ENCODE results near the gene ZBTB46. TPM values are rescaled to one million over a fixed set of nuclear protein-coding genes. Genes with fewer than 3 reads are reported as not detected.

ZBTB46 gene
- total and polyA plus RNA-seq, 10 of the 15 experiments (the other 5 are each of a cell fraction or from before 2014, with no cell fraction given): 0.15 to 0.92 (median 0.34) TPM

- H3K4me3 ChIP-seq: no peak overlapping the region
- peak; percentile 46 for ATAC-seq
- intact Hi-C loops (cut with micrococcal nuclease; ENCODE audit: unreplicated experiment): no loop called here
These were observed 9.4 kb upstream of the ZBTB46 start for GRCh38 chr20:63840405-63840828.

GRCh38 chr20:63839620-63840019 is 8.6 kb upstream of the ZBTB46 start:
- Histone ChIP-seq H3K4me1 (ENCODE audit: control insufficient read depth, insufficient read depth, low read length) (peaks cover 5% of the 10 kb centered on the region; the same call in 1 of the 2 replicates), H4K20me1 (ENCODE audit: control insufficient read depth, insufficient read depth) (no peaks in the 10 kb centered on the region), H3K27me3 (replicated peaks in 1 of 2; ENCODE audit: control insufficient read depth in 2 of 2, insufficient read depth in 2 of 2, low read length in 1 of 2) (peaks cover 0 to 1% of the 10 kb centered on the region in 2 experiments; a peak in 3 of 4 replicates), H3K4me2 (ENCODE audit: control insufficient read depth, insufficient read depth) (no peak overlapping the region), H3K27ac (ENCODE audit: control insufficient read depth, insufficient read depth) (no peak overlapping the region), H3K4me3 (no peak overlapping the region), H3K9ac (ENCODE audit: control insufficient read depth, insufficient read depth, low read length) (no peak overlapping the region), H3K36me3 (ENCODE audit: control insufficient read depth in 2 of 2, insufficient read depth in 2 of 2, low read length in 1 of 2) (no peaks in the 10 kb centered on the region), H2AFZ (ENCODE audit: control insufficient read depth, low read depth, low read length) (no peak overlapping the region), H3K79me2 (ENCODE audit: control insufficient read depth, insufficient read depth, low read length) (no peaks in the 10 kb centered on the region), H3K9me3 (replicated peaks; ENCODE audit: control insufficient read depth, insufficient read depth, low read length) (no peaks in the 10 kb centered on the region)
- CTCF ChIA-PET: no interaction called here
- in situ Hi-C loops (cut with MboI) (no loop called here), intact Hi-C loops (cut with micrococcal nuclease; ENCODE audit: unreplicated experiment) (no loop called here)
- DNase-seq (ENCODE audit: low read depth, low spot score) (no peak), ATAC-seq (no peak), FAIRE-seq (no peak)
- BruUV-seq (replicated peaks): no TSS peak
- SMC1A ChIA-PET (ENCODE audit: uncharacterized antibody, unreplicated experiment): no interaction called here
- POLR2A ChIA-PET: no interaction called here
- WGBS (ENCODE audit: insufficient coverage, insufficient replicate concordance, low lambda C conversion rate, missing lambda C conversion rate): 76% methylated on average over 13 of the region's 13 CpGs
- RAD21 ChIA-PET (ENCODE audit: unreplicated experiment): interaction anchor here (0.5 kb wide), 1 partner anchor 30 kb away, joined by 3 read pairs; no protein-coding TSS in a partner anchor
- no peak for TF ChIP-seq POLR2A (IDR thresholded peaks at IDR 0.05; ENCODE audit: low read depth, low read length)
- TF ChIP-seq CREM (IDR thresholded peaks at IDR 0.05; ENCODE audit: low read depth): no peak
- TF ChIP-seq ATF7 (IDR thresholded peaks at IDR 0.05; ENCODE audit: low read depth): no peak
- no peak for TF ChIP-seq NR2F1 (conservative IDR thresholded peaks at IDR 0.05)
- no peak for TF ChIP-seq RBBP5 (conservative IDR thresholded peaks at IDR 0.05)
- no peak for TF ChIP-seq HDGF (IDR thresholded peaks at IDR 0.05)
- no peak for TF ChIP-seq HDAC6 (IDR thresholded peaks at IDR 0.05; ENCODE audit: unreplicated experiment)
- no peak for TF ChIP-seq MTA3 (IDR thresholded peaks at IDR 0.05; ENCODE audit: borderline replicate concordance, low read length)
- no peak for TF ChIP-seq SMC3 (IDR thresholded peaks at IDR 0.05; ENCODE audit: borderline replicate concordance, low read length)

More at GRCh38 chr20:63840405-63840828, 9.4 kb upstream of the ZBTB46 start:
- DNase-seq (ENCODE audit: low read depth, low spot score) (no peak), FAIRE-seq (no peak)
- CTCF ChIA-PET: interaction anchor here (1.5 kb wide), 1 partner anchor 14 kb away, joined by 4 read pairs; no protein-coding TSS in a partner anchor
- RAD21 ChIA-PET (ENCODE audit: unreplicated experiment): no interaction called here
- POLR2A ChIA-PET: no interaction called here
- BruUV-seq (replicated peaks): no TSS peak
- Histone ChIP-seq H3K27me3 (replicated peaks in 1 of 2; ENCODE audit: control insufficient read depth in 2 of 2, insufficient read depth in 2 of 2, low read length in 1 of 2) (peaks cover 0 to 1% of the 10 kb centered on the region in 2 experiments; a peak in 3 of 4 replicates), H3K4me2 (ENCODE audit: control insufficient read depth, insufficient read depth) (no peak overlapping the region), H3K9me3 (replicated peaks; ENCODE audit: control insufficient read depth, insufficient read depth, low read length) (no peaks in the 10 kb centered on the region), H2AFZ (ENCODE audit: control insufficient read depth, low read depth, low read length) (no peak overlapping the region), H3K36me3 (ENCODE audit: control insufficient read depth in 2 of 2, insufficient read depth in 2 of 2, low read length in 1 of 2) (no peaks in the 10 kb centered on the region), H4K20me1 (ENCODE audit: control insufficient read depth, insufficient read depth) (no peaks in the 10 kb centered on the region), H3K9ac (ENCODE audit: control insufficient read depth, insufficient read depth, low read length) (no peak overlapping the region), H3K4me1 (ENCODE audit: control insufficient read depth, insufficient read depth, low read length) (peaks cover 5% of the 10 kb centered on the region), H3K79me2 (ENCODE audit: control insufficient read depth, insufficient read depth, low read length) (no peaks in the 10 kb centered on the region), H3K27ac (ENCODE audit: control insufficient read depth, insufficient read depth) (no peak overlapping the region)
- TF ChIP-seq ATF3 (IDR thresholded peaks at IDR 0.05; ENCODE audit: borderline replicate concordance, extremely low read depth, low read depth, low read length) (no peak), DPF2 (IDR thresholded peaks at IDR 0.05) (no peak), BACH1 (IDR thresholded peaks at IDR 0.05; ENCODE audit: borderline replicate concordance) (no peak), POLR2A (IDR thresholded peaks at IDR 0.05; ENCODE audit: low read depth, low read length) (no peak)
- SMC1A ChIA-PET (ENCODE audit: uncharacterized antibody, unreplicated experiment): no interaction called here
- in situ Hi-C loops (cut with MboI): no loop called here
- WGBS (ENCODE audit: insufficient coverage, insufficient replicate concordance, low lambda C conversion rate, missing lambda C conversion rate): 21% methylated on average over 11 of the region's 11 CpGs

All from GM12878 (cell line).